ENCODE results near the gene SRXN1.

SRXN1 gene

DNA sequence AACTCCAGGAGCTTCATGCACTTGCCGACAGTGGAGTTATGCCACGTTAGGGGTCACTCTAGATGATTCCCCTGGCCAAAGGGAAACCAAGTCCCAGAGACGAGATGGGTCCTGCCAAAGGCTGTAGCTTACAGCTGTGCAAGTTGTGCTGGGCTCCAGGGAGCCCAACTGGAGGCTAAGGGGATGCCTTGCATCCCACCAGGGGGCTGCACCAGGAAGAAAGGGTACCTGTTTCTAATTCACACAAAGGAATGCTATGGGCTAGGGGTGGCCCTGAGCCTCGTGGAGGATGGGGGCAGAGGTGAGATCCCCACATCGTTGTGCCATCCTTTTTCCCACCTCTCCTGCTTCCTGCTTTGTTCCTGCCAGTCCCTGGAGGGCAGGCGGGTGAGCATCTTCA, 46.3 kb upstream of the SRXN1 start:
- TF ChIP-seq POLR2AphosphoS5 (IDR thresholded peaks at IDR 0.05; ENCODE audit: low read depth) (no peak), GABPA (IDR thresholded peaks at IDR 0.05; ENCODE audit: low read depth) (no peak), SPI1 (IDR thresholded peaks at IDR 0.05; ENCODE audit: borderline replicate concordance, low read depth) (no peak)
- TF ChIP-seq, protein P1, sequence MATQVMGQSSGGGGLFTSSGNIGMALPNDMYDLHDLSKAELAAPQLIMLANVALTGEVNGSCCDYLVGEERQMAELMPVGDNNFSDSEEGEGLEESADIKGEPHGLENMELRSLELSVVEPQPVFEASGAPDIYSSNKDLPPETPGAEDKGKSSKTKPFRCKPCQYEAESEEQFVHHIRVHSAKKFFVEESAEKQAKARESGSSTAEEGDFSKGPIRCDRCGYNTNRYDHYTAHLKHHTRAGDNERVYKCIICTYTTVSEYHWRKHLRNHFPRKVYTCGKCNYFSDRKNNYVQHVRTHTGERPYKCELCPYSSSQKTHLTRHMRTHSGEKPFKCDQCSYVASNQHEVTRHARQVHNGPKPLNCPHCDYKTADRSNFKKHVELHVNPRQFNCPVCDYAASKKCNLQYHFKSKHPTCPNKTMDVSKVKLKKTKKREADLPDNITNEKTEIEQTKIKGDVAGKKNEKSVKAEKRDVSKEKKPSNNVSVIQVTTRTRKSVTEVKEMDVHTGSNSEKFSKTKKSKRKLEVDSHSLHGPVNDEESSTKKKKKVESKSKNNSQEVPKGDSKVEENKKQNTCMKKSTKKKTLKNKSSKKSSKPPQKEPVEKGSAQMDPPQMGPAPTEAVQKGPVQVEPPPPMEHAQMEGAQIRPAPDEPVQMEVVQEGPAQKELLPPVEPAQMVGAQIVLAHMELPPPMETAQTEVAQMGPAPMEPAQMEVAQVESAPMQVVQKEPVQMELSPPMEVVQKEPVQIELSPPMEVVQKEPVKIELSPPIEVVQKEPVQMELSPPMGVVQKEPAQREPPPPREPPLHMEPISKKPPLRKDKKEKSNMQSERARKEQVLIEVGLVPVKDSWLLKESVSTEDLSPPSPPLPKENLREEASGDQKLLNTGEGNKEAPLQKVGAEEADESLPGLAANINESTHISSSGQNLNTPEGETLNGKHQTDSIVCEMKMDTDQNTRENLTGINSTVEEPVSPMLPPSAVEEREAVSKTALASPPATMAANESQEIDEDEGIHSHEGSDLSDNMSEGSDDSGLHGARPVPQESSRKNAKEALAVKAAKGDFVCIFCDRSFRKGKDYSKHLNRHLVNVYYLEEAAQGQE (IDR thresholded peaks at IDR 0.05; ENCODE audit: insufficient replicate concordance, low read depth): no peak
- TF ChIP-seq, protein P2, sequence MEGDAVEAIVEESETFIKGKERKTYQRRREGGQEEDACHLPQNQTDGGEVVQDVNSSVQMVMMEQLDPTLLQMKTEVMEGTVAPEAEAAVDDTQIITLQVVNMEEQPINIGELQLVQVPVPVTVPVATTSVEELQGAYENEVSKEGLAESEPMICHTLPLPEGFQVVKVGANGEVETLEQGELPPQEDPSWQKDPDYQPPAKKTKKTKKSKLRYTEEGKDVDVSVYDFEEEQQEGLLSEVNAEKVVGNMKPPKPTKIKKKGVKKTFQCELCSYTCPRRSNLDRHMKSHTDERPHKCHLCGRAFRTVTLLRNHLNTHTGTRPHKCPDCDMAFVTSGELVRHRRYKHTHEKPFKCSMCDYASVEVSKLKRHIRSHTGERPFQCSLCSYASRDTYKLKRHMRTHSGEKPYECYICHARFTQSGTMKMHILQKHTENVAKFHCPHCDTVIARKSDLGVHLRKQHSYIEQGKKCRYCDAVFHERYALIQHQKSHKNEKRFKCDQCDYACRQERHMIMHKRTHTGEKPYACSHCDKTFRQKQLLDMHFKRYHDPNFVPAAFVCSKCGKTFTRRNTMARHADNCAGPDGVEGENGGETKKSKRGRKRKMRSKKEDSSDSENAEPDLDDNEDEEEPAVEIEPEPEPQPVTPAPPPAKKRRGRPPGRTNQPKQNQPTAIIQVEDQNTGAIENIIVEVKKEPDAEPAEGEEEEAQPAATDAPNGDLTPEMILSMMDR (IDR thresholded peaks at IDR 0.05; ENCODE audit: insufficient read depth, low read length): no peak
- Histone ChIP-seq H3K27me3 (ENCODE audit: insufficient read depth, poor library complexity, severe bottlenecking) (no peaks in the 10 kb centered on the region), H3K4me3 (replicated peaks; ENCODE audit: insufficient read depth, low read length) (no peak overlapping the region), H3K27ac (replicated peaks) (no peak overlapping the region)
- DNase-seq (ENCODE audit: low read depth in 1 of 2, low spot score in 1 of 2): no peak

DNA sequence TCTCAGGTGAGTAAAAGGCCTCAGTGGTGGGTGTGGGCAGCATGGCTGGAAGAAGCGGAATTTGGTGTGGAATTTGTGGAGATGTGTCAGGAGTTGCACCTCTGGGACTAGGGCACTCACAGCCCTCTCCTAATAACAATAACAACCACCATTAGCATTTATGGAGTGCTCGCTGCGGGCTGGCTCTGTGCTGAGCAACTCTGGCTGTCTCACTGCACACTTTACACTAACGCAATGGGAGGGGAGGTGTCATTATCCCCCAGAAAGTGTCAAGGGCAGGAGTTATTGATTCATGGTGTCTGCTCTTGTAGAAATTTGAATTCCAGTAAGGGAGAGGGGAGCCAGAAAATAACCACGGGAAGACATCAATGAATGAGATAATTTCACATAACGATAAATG, 45.3 kb upstream of the SRXN1 start:
- no peaks in the 10 kb centered on the region for H3K27me3 ChIP-seq (ENCODE audit: insufficient read depth, poor library complexity, severe bottlenecking)
- TF ChIP-seq SPI1 (IDR thresholded peaks at IDR 0.05; ENCODE audit: borderline replicate concordance, low read depth) (no peak), POLR2AphosphoS5 (IDR thresholded peaks at IDR 0.05; ENCODE audit: low read depth) (no peak)
- TF ChIP-seq, protein P1 (IDR thresholded peaks at IDR 0.05; ENCODE audit: insufficient replicate concordance, low read depth): no peak
- no peak for DNase-seq (ENCODE audit: low read depth in 1 of 2, low spot score in 1 of 2)
- no peak overlapping the region for H3K27ac ChIP-seq (replicated peaks)
- H3K4me3 ChIP-seq (replicated peaks; ENCODE audit: insufficient read depth, low read length): no peak overlapping the region

DNA sequence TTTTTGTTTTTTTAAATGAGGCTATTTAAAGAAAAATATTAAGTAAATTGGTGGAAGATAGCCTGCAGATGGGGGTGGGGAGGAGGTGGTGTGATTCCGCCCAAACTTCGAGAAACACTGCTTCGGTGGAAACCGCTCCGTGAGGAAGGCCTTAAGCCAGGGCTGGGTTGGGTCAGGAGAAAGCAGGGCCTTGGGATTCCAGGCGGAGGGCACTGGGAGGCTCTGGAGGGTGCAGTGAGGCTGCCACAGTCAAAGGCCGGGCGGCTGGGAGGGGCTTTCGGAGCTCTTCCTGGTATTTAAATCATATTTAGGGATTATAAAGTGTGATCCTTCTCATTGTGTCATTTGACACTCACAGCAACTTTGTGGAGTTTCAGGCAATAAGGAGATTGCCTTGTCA, 44.8 kb upstream of the SRXN1 start:
- DNase-seq (ENCODE audit: low read depth in 1 of 2, low spot score in 1 of 2): no peak
- H3K4me3 ChIP-seq (replicated peaks; ENCODE audit: insufficient read depth, low read length): no peak overlapping the region
- no peaks in the 10 kb centered on the region for H3K27me3 ChIP-seq (ENCODE audit: insufficient read depth, poor library complexity, severe bottlenecking)
- TF ChIP-seq, protein P2 (IDR thresholded peaks at IDR 0.05; ENCODE audit: insufficient read depth, low read length): no peak
- TF ChIP-seq GABPA (IDR thresholded peaks at IDR 0.05; ENCODE audit: low read depth) (no peak), SPI1 (IDR thresholded peaks at IDR 0.05; ENCODE audit: borderline replicate concordance, low read depth) (no peak), POLR2AphosphoS5 (IDR thresholded peaks at IDR 0.05; ENCODE audit: low read depth) (no peak)
- TF ChIP-seq, protein P1 (IDR thresholded peaks at IDR 0.05; ENCODE audit: insufficient replicate concordance, low read depth): no peak
- H3K27ac ChIP-seq (replicated peaks): no peak overlapping the region
